ENCODE measurements around the gene NR2F6. TPM values are rescaled to one million over a fixed set of nuclear protein-coding genes. Genes with fewer than 3 reads are reported as not detected.

Gene NR2F6
- total RNA-seq, 1 experiment from 2014 or later, result 134 TPM

DNA sequence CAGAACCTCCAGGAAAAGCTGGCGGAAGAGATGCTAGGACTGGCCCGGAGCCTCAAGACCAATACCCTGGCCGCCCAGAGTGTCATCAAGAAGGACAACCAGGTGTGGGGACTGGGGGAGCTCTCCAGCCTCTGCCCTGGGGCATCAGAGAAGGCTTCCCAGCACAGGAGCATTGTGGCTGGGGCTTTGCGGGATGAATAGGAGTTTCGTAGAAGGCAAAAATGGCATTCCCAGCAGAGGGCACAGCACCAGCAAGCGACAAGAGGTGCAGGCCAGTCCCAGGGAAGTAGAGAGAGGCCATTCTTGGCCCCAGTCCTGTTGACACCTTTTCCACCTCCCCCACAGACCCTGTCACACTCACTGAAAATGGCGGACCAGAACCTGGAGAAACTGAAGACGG is 26.4 kb downstream of the NR2F6 start:
- DNase-seq, result no peak
- H2BK20ac ChIP-seq (ENCODE audit: low read depth, low read length, poor library complexity, severe bottlenecking), result no peak overlapping the region
- peaks cover 13 to 24% (median 21%) of the 10 kb centered on the region in 3 experiments for H3K36me3 Mint-ChIP-seq (ENCODE audit: insufficient read depth in 1 of 3, low read depth in 3 of 3)
- H3T11ph ChIP-seq (ENCODE audit: low read length), result no peak overlapping the region
- no peak overlapping the region for H3K9ac ChIP-seq (ENCODE audit: extremely low read depth, insufficient read length, low read length)
- H2BK120ac ChIP-seq (ENCODE audit: low read depth, low read length, poor library complexity, severe bottlenecking), result no peak overlapping the region
- H3K27ac Mint-ChIP-seq, result peak overlapping the region; percentile 39 to 72 (median 55); a peak in 3 of 7 replicates
- H3K4me1 Mint-ChIP-seq, result peaks cover 7 to 14% of the 10 kb centered on the region in 2 experiments; a peak in 3 of 4 replicates
- H3K18ac ChIP-seq (ENCODE audit: insufficient read length, low read depth, low read length), result no peak overlapping the region
- no peaks in the 10 kb centered on the region for H3K79me1 ChIP-seq (ENCODE audit: insufficient read depth, low read depth, low read length, poor library complexity, severe bottlenecking)
- no peak overlapping the region for H3K23ac ChIP-seq (ENCODE audit: insufficient read length, low read depth, low read length)
- peaks cover 5% of the 10 kb centered on the region for H3K23me2 ChIP-seq (ENCODE audit: insufficient read length, low read depth, low read length, poor library complexity, severe bottlenecking)
- H3K27me3 Mint-ChIP-seq (ENCODE audit: low read depth), result no peaks in the 10 kb centered on the region
- no peak overlapping the region for H3K56ac ChIP-seq (ENCODE audit: insufficient read length, low read depth, low read length)
- no peaks in the 10 kb centered on the region for H3K79me2 ChIP-seq (ENCODE audit: insufficient read depth, low read length)
- H2BK15ac ChIP-seq (ENCODE audit: low read depth, low read length), result no peak overlapping the region
- H2AFZ ChIP-seq (ENCODE audit: low read length), result no peak overlapping the region
- H3K27me3 ChIP-seq (ENCODE audit: insufficient read depth, low read length), result no peaks in the 10 kb centered on the region
- H4K20me1 ChIP-seq (ENCODE audit: control insufficient read depth, insufficient read depth, insufficient read length), result no peaks in the 10 kb centered on the region
- no peak overlapping the region for H3K4me2 ChIP-seq (ENCODE audit: insufficient read depth, insufficient read length, low read length)
- no peak overlapping the region for H3K14ac ChIP-seq (ENCODE audit: insufficient read depth, low read length)
- no peaks in the 10 kb centered on the region; the same call in 1 of the 2 replicates for H3K4me1 ChIP-seq (ENCODE audit: insufficient read depth, low read length)
- no peak overlapping the region for H2BK5ac ChIP-seq (ENCODE audit: insufficient read length, low read length)
- WGBS (ENCODE audit: extremely low coverage, insufficient read length, low lambda C conversion rate), result no CpG with 5 or more reads among the region's 8 CpGs
- no peak overlapping the region for H3K27ac ChIP-seq (ENCODE audit: insufficient read length, low read depth, low read length)
- no peaks in the 10 kb centered on the region for H3K9me3 ChIP-seq (ENCODE audit: control insufficient read depth, low read depth, low read length)
- no peak overlapping the region for H4K91ac ChIP-seq (ENCODE audit: insufficient read length, low read depth, low read length)
- H3K9me3 Mint-ChIP-seq, result no peaks in the 10 kb centered on the region
- H4K5ac ChIP-seq (ENCODE audit: insufficient read length, low read depth, low read length), result no peak overlapping the region
- TF ChIP-seq, protein P1, sequence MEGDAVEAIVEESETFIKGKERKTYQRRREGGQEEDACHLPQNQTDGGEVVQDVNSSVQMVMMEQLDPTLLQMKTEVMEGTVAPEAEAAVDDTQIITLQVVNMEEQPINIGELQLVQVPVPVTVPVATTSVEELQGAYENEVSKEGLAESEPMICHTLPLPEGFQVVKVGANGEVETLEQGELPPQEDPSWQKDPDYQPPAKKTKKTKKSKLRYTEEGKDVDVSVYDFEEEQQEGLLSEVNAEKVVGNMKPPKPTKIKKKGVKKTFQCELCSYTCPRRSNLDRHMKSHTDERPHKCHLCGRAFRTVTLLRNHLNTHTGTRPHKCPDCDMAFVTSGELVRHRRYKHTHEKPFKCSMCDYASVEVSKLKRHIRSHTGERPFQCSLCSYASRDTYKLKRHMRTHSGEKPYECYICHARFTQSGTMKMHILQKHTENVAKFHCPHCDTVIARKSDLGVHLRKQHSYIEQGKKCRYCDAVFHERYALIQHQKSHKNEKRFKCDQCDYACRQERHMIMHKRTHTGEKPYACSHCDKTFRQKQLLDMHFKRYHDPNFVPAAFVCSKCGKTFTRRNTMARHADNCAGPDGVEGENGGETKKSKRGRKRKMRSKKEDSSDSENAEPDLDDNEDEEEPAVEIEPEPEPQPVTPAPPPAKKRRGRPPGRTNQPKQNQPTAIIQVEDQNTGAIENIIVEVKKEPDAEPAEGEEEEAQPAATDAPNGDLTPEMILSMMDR (conservative IDR thresholded peaks at IDR 0.05), result no peak
- peak overlapping the region in 1 of 2 experiments; percentile 61; a peak in 2 of 5 replicates for H3K4me3 Mint-ChIP-seq
- H2BK12ac ChIP-seq (ENCODE audit: insufficient read length, low read depth, low read length), result no peak overlapping the region
- no peak overlapping the region for H3K4ac ChIP-seq (ENCODE audit: low read depth, low read length)
- H2AK5ac ChIP-seq (ENCODE audit: insufficient read length, low read length), result no peak overlapping the region
- no peak overlapping the region for H4K8ac ChIP-seq (replicated peaks; ENCODE audit: insufficient read length, low read depth, low read length)

Data from H9 (cell line).